Osteoblast (primary cell): Measurements from ENCODE around the gene COBLL1. TPM values are rescaled to one million over a fixed set of nuclear protein-coding genes. Genes with fewer than 3 reads are reported as not detected.

Experiments
- DNase-seq: peaks from one replicate; pipeline ENCODE4 v3.0.0; 2011; ENCODE audit warnings: low spot score, mixed read lengths; ENCODE audit not compliant: insufficient read length; ENCODE audit errors: missing footprints
- H2AFZ ChIP-seq: 2 replicates; pipeline ENCODE4 v1.6.0; 2011; ENCODE audit warnings: mild to moderate bottlenecking, low read length
- H3K27ac ChIP-seq: 2 replicates; pipeline ENCODE4 v1.5.1; 2011; ENCODE audit warnings: mild to moderate bottlenecking, low read depth, low read length, moderate library complexity
- H3K27me3 ChIP-seq: 2 replicates; pipeline ENCODE4 v1.6.0; 2012; ENCODE audit warnings: mild to moderate bottlenecking, control low read depth, inconsistent platforms, low read length, moderate library complexity; ENCODE audit not compliant: insufficient read depth
- H3K36me3 ChIP-seq: 2 replicates; pipeline ENCODE4 v1.5.1; 2011; ENCODE audit warnings: mild to moderate bottlenecking, low read length, control low read depth, moderate library complexity; ENCODE audit not compliant: insufficient read depth
- H3K4me1 ChIP-seq: 2 replicates; pipeline ENCODE4 v1.5.1; 2011; ENCODE audit warnings: mild to moderate bottlenecking, low read length, control low read depth, moderate library complexity; ENCODE audit not compliant: insufficient read depth
- H3K4me2 ChIP-seq: 2 replicates; pipeline ENCODE4 v1.6.0; 2011; ENCODE audit warnings: mild to moderate bottlenecking, low read length; ENCODE audit not compliant: insufficient read depth
- H3K4me3 ChIP-seq: fragments of 200-600 bp; sonication (generic); 3 replicates; pipeline ENCODE4 v1.5.1; 2012; ENCODE audit warnings: mild to moderate bottlenecking, low read length, inconsistent platforms; ENCODE audit not compliant: insufficient read depth
- H3K79me2 ChIP-seq: 2 replicates; pipeline ENCODE4 v1.6.0; 2012; ENCODE audit warnings: mild to moderate bottlenecking, low read length, control low read depth, inconsistent platforms; ENCODE audit not compliant: insufficient read depth
- H3K9me3 ChIP-seq: 2 replicates; pipeline ENCODE4 v1.5.1; 2011; ENCODE audit warnings: low read depth, low read length, control low read depth
- H4K20me1 ChIP-seq: 2 replicates; pipeline ENCODE4 v1.6.0; 2012; ENCODE audit warnings: mild to moderate bottlenecking, low read length, control low read depth; ENCODE audit not compliant: insufficient read depth
- CTCF ChIP-seq: IDR thresholded peaks from 2 replicates; pipeline ENCODE4 v1.5.1; 2011; ENCODE audit warnings: mild to moderate bottlenecking, low read depth, low read length, moderate library complexity; ENCODE audit errors: extremely low read depth
- total RNA-seq: library from RNA; depleted of rRNA; stranded (reverse); fragments of >200 nt; gene quantifications from 2 replicates; pipeline ENCODE4 v1.2.3, GENCODE V29; 2012

COBLL1 gene
- total RNA-seq, 1 donor = 10.9 TPM

GRCh38 chr2:164780611-164781178, 60.9 kb downstream of the COBLL1 start:
- H3K27me3 ChIP-seq = no peaks in the 10 kb centered on the region

GRCh38 chr2:164779383-164780057, 62.1 kb downstream of the COBLL1 start:
- Histone ChIP-seq H3K36me3 (no peaks in the 10 kb centered on the region), H3K4me1 (peaks cover 7% of the 10 kb centered on the region), H2AFZ (no peak overlapping the region), H3K79me2 (no peaks in the 10 kb centered on the region), H3K27me3 (no peaks in the 10 kb centered on the region), H3K4me2 (no peak overlapping the region), H4K20me1 (no peaks in the 10 kb centered on the region), H3K4me3 (no peak overlapping the region), H3K9me3 (no peaks in the 10 kb centered on the region), H3K27ac (no peak overlapping the region)
- DNase-seq = no peak
- TF ChIP-seq CTCF = no peak

More at GRCh38 chr2:164780611-164781178, 60.9 kb downstream of the COBLL1 start:
- no peaks in the 10 kb centered on the region for H3K79me2 ChIP-seq
- no peak overlapping the region for H3K4me2 ChIP-seq
- no peaks in the 10 kb centered on the region for H3K9me3 ChIP-seq
- H4K20me1 ChIP-seq = no peaks in the 10 kb centered on the region
- H3K36me3 ChIP-seq = no peaks in the 10 kb centered on the region
- no peak for TF ChIP-seq CTCF
- no peak overlapping the region for H3K27ac ChIP-seq
- no peak overlapping the region for H3K4me3 ChIP-seq
- H2AFZ ChIP-seq = no peak overlapping the region
- no peak for DNase-seq
- peaks cover 15% of the 10 kb centered on the region for H3K4me1 ChIP-seq

- H3K4me3 ChIP-seq = no peak overlapping the region
- no peak for DNase-seq
- no peak overlapping the region for H3K4me2 ChIP-seq
- no peaks in the 10 kb centered on the region for H3K36me3 ChIP-seq
- no peaks in the 10 kb centered on the region for H3K9me3 ChIP-seq
- H3K27me3 ChIP-seq = no peaks in the 10 kb centered on the region
- no peak overlapping the region for H2AFZ ChIP-seq
- no peak for TF ChIP-seq CTCF
- no peaks in the 10 kb centered on the region for H4K20me1 ChIP-seq
- H3K4me1 ChIP-seq = no peaks in the 10 kb centered on the region
- H3K79me2 ChIP-seq = no peaks in the 10 kb centered on the region
- no peak overlapping the region for H3K27ac ChIP-seq
These were observed 62.9 kb downstream of the COBLL1 start for GRCh38 chr2:164778723-164779122.

GRCh38 chr2:164777847-164778461, 63.7 kb downstream of the COBLL1 start:
- H4K20me1 ChIP-seq = no peaks in the 10 kb centered on the region
- H3K4me2 ChIP-seq = no peak overlapping the region
- DNase-seq = no peak
- H3K4me1 ChIP-seq = no peaks in the 10 kb centered on the region
- H3K79me2 ChIP-seq = no peaks in the 10 kb centered on the region
- H2AFZ ChIP-seq = no peak overlapping the region
- H3K4me3 ChIP-seq = no peak overlapping the region
- H3K36me3 ChIP-seq = no peaks in the 10 kb centered on the region
- TF ChIP-seq CTCF = no peak
- no peak overlapping the region for H3K27ac ChIP-seq
- no peaks in the 10 kb centered on the region for H3K9me3 ChIP-seq
- no peaks in the 10 kb centered on the region for H3K27me3 ChIP-seq
